Activated B cell treated with CpG ODN at 0.5 μM for 24 hours (primary cell): ENCODE data around the gene TMPRSS2. TPM values are rescaled to one million over a fixed set of nuclear protein-coding genes. Genes with fewer than 3 reads are reported as not detected.

ENCODE experiments used
- ATAC-seq: fragments of 200-7000 bp; cut with Tn5 transposase; one replicate; pipeline ENCODE4 v1.10.0; 2021; ENCODE audit warnings: low read depth, mild to moderate bottlenecking, moderate library complexity
- CTCF ChIA-PET: fragments of 350-600 bp; sonication (Branson Sonifier 250); formaldehyde crosslinking; loops from one replicate; lab custom pipeline; 2021; ENCODE audit warnings: antibody characterized with exemption; lab: Charles Lee
- POLR2A ChIA-PET: fragments of 350-600 bp; sonication (Branson Sonifier 250); formaldehyde crosslinking; loops from one replicate; lab custom pipeline; 2021; ENCODE audit warnings: antibody characterized with exemption; lab: Charles Lee
- DNase-seq: peaks from one replicate; pipeline ENCODE4 v3.0.0; 2022
- H3K27ac Mint-ChIP-seq: one replicate; pipeline ENCODE4 v1.8.0; 2020; ENCODE audit warnings: mixed read lengths
- H3K27me3 Mint-ChIP-seq: one replicate; pipeline ENCODE4 v1.8.0; 2021; ENCODE audit warnings: mixed read lengths
- H3K36me3 Mint-ChIP-seq: one replicate; pipeline ENCODE4 v1.8.0; 2021; ENCODE audit warnings: low read depth, mixed read lengths
- H3K4me1 Mint-ChIP-seq: one replicate; pipeline ENCODE4 v1.8.0; 2021; ENCODE audit warnings: mixed read lengths
- H3K4me3 Mint-ChIP-seq: one replicate; pipeline ENCODE4 v1.8.0; 2020; ENCODE audit warnings: mild to moderate bottlenecking, mixed read lengths
- H3K9me3 Mint-ChIP-seq: one replicate; pipeline ENCODE4 v1.8.0; 2020; ENCODE audit warnings: mixed read lengths
- CTCF ChIP-seq: fragments of 200-600 bp; IDR thresholded peaks from one replicate; pipeline ENCODE4 v1.8.0; 2022; ENCODE audit warnings: antibody characterized with exemption, mild to moderate bottlenecking
- intact Hi-C: fragments of 100-400 bp; cut with micrococcal nuclease; formaldehyde crosslinking; loops from one replicate; pipeline ENCODE4 v1.15.1; 2024
- total RNA-seq: library from RNA; stranded (reverse); gene quantifications from 2 replicates; pipeline ENCODE4 v1.2.3, GENCODE V29; 2022

TMPRSS2 gene
- total RNA-seq, 1 donor from 2014 or later = not detected

- DNase-seq = no peak
- Mint-ChIP-seq H3K36me3 (no peaks in the 10 kb centered on the region), H3K9me3 (no peaks in the 10 kb centered on the region), H3K27me3 (peaks cover 4% of the 10 kb centered on the region), H3K4me3 (no peak overlapping the region), H3K4me1 (no peaks in the 10 kb centered on the region), H3K27ac (no peak overlapping the region)
- intact Hi-C loops = no loop called here
- no peak for ATAC-seq
- CTCF ChIA-PET = no interaction called here
- POLR2A ChIA-PET = no interaction called here
- TF ChIP-seq CTCF = no peak
Measured at GRCh38 chr21:41480086-41480690, 27.8 kb downstream of the TMPRSS2 start.

GRCh38 chr21:41479686-41480085, 28.3 kb downstream of the TMPRSS2 start:
- TF ChIP-seq CTCF = no peak
- intact Hi-C loops = no loop called here
- ATAC-seq = no peak
- ChIA-PET CTCF (interaction anchor here (0.6 kb wide), 1 partner anchor 196 kb away, joined by 3 read pairs; no protein-coding TSS in a partner anchor), POLR2A (no interaction called here)
- no peaks in the 10 kb centered on the region for H3K9me3 Mint-ChIP-seq
- peaks cover 4% of the 10 kb centered on the region for H3K27me3 Mint-ChIP-seq
- no peaks in the 10 kb centered on the region for H3K36me3 Mint-ChIP-seq
- no peak overlapping the region for H3K4me3 Mint-ChIP-seq
- H3K27ac Mint-ChIP-seq = no peak overlapping the region
- no peaks in the 10 kb centered on the region for H3K4me1 Mint-ChIP-seq
- no peak for DNase-seq

GRCh38 chr21:41478319-41479177, 29.4 kb downstream of the TMPRSS2 start:
- no peak overlapping the region for H3K4me3 Mint-ChIP-seq
- POLR2A ChIA-PET = no interaction called here

GRCh38 chr21:41477641-41478318, 30.2 kb downstream of the TMPRSS2 start:
- no peak overlapping the region for H3K27ac Mint-ChIP-seq
- ChIA-PET CTCF (no interaction called here), POLR2A (no interaction called here)
- DNase-seq = no peak
- ATAC-seq = no peak
- intact Hi-C loops = no loop called here
- no peak overlapping the region for H3K4me3 Mint-ChIP-seq
- no peaks in the 10 kb centered on the region for H3K4me1 Mint-ChIP-seq
- TF ChIP-seq CTCF = no peak
- H3K9me3 Mint-ChIP-seq = no peaks in the 10 kb centered on the region
- H3K27me3 Mint-ChIP-seq = peaks cover 2% of the 10 kb centered on the region
- H3K36me3 Mint-ChIP-seq = no peaks in the 10 kb centered on the region

More at GRCh38 chr21:41478319-41479177, 29.4 kb downstream of the TMPRSS2 start:
- CTCF ChIA-PET = no interaction called here
- no peaks in the 10 kb centered on the region for H3K36me3 Mint-ChIP-seq
- DNase-seq (no peak), ATAC-seq (no peak)
- no peak for TF ChIP-seq CTCF
- H3K27me3 Mint-ChIP-seq = peaks cover 4% of the 10 kb centered on the region
- intact Hi-C loops = no loop called here
- H3K9me3 Mint-ChIP-seq = no peaks in the 10 kb centered on the region
- H3K4me1 Mint-ChIP-seq = no peaks in the 10 kb centered on the region
- H3K27ac Mint-ChIP-seq = no peak overlapping the region
